ENCODE results near the gene BABAM2.

DNA sequence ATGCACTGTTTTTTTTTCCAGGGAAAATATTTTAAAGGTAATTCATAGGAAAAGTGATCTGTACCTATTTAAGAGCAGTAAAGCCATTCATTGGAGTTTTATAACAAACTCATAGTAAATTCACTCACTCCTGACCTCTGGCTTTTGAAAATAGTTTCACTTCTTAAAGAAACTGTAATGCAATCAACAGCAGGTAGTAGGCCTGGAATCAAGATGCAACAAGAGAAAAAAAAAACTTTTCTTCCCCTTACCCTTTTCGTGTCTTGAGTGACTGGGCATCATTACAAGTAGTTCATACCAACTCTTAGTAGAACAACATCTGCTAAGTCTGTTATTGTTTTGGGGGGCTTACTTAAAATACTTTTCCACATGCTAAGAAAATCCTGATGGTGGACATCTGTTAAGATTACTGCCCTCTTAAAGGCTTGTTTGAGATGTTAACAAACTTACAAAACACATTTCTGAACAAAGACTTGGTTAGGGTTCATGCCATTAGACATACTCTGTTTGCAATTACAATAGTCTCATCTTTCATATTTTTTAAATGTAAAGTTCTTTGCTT, 338.0 kb downstream of the BABAM2 start:
- TF ChIP-seq POLR2AphosphoS5 (IDR thresholded peaks at IDR 0.05): no peak
- peak in 4 of 5 experiments; percentile 34 to 62 (median 51) for TF ChIP-seq CTCF (IDR thresholded peaks at IDR 0.05)
- no peak for TF ChIP-seq EP300 (IDR thresholded peaks at IDR 0.05; ENCODE audit: low read depth)
- no peak for TF ChIP-seq POLR2A (IDR thresholded peaks at IDR 0.05)

Data from transverse colon (tissue), 4 donors.